B cell (primary cell): Measurements from ENCODE around the gene SRSF1.

Experiments used
- EZH2 ChIP-seq: IDR thresholded peaks from 2 replicates; pipeline ENCODE4 v1.6.1; 2012; ENCODE audit warnings: borderline replicate concordance, low read depth, mild to moderate bottlenecking, moderate library complexity, low read length; ENCODE audit not compliant: insufficient read depth, poor library complexity, severe bottlenecking
- TF ChIP-seq, protein P1 (sequence below): fragments of 200-600 bp; IDR thresholded peaks from one replicate; pipeline ENCODE4 v1.8.0; 2022; ENCODE audit warnings: antibody characterized with exemption, mild to moderate bottlenecking

DNA sequence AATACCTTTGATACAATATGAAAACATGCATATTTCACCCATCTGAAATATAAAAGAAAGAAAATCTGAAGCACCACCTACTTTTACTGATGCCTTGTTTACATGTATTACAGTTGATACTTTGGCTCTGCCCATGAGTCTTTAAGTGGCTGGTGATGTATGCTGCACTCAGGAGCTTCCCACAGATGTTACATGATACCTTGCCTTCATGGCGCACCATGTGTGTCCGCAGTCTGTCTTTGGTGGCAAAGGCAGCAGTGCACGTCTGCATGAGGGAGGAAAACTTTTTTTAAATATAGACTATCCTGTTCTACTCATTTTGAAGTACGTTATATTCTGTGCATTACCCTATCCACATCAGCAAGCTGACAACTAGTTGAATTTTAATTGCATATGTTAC lies 26.5 kb downstream of the SRSF1 start:
- TF ChIP-seq, protein P1, sequence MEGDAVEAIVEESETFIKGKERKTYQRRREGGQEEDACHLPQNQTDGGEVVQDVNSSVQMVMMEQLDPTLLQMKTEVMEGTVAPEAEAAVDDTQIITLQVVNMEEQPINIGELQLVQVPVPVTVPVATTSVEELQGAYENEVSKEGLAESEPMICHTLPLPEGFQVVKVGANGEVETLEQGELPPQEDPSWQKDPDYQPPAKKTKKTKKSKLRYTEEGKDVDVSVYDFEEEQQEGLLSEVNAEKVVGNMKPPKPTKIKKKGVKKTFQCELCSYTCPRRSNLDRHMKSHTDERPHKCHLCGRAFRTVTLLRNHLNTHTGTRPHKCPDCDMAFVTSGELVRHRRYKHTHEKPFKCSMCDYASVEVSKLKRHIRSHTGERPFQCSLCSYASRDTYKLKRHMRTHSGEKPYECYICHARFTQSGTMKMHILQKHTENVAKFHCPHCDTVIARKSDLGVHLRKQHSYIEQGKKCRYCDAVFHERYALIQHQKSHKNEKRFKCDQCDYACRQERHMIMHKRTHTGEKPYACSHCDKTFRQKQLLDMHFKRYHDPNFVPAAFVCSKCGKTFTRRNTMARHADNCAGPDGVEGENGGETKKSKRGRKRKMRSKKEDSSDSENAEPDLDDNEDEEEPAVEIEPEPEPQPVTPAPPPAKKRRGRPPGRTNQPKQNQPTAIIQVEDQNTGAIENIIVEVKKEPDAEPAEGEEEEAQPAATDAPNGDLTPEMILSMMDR: no peak
- no peak for TF ChIP-seq EZH2
